ENCODE data around the gene BASP1. TPM values are rescaled to one million over a fixed set of nuclear protein-coding genes. Genes with fewer than 3 reads are reported as not detected.
"Not testable (repeated sequence)": the region's sequence is repeated elsewhere in the genome, so short reads cannot be mapped to it uniquely, and the experiment has no call there.

The BASP1 gene
- polyA plus RNA-seq, 2 donors, result 4.0 to 4.7 TPM

DNA sequence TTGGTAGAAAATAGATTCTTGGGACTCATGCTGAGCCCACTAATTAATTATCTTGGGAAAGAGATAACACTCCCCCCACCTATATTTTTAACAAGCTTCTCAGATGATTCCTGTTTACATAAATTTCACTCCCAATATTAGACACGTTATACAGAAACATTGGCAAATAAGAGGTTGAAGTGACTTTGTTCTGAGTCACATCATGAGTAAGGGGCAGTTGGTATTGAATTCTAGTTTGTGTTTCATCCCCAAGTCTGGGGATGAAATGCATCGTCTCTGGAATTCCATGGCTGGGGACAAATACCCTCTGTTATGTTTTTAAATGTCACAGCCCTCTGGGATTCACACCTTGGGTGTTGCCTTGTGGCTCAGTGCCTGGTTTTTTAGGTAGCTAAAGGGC lies 41.0 kb downstream of the BASP1 start:
- Histone ChIP-seq H3K27ac (ENCODE audit: low read depth in 2 of 2, low read length in 1 of 2) (no peak overlapping the region), H3K36me3 (ENCODE audit: control insufficient read depth in 2 of 2, insufficient read depth in 2 of 2, low read length in 1 of 2) (no peaks in the 10 kb centered on the region), H3K27me3 (ENCODE audit: control insufficient read depth in 1 of 2, insufficient read depth in 2 of 2, low read length in 2 of 2) (no peaks in the 10 kb centered on the region), H3K4me3 (ENCODE audit: low read depth in 1 of 2, low read length in 2 of 2) (no peak overlapping the region), H3K4me1 (ENCODE audit: control insufficient read depth in 2 of 2, insufficient read depth in 2 of 2, low read length in 1 of 2) (no peaks in the 10 kb centered on the region), H3K9me3 (ENCODE audit: control insufficient read depth in 2 of 2, insufficient read depth in 1 of 2, low read depth in 1 of 2, low read length in 1 of 2) (no peaks in the 10 kb centered on the region)
- WGBS, 2 donors, result 77 to 78% methylated on average over 2 of the region's 2 CpGs

DNA sequence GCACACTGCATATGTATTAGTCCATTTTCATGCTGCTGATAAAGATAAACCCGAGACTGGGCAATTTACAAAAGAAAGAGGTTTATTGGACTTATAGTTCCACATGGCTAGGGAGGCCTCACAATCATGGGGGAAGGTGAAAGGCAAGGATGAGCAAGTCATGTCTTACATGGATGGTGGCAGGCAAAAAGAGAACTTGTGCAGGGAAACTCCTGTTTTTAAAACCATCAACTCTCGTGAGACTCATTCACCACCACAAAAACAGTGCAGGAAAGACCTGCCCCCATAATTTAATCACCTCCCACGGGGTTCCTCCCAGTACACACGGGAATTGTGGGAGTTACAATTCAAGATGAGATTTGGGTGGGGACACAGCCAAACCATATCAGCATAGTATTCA lies 41.6 kb downstream of the BASP1 start:
- not testable (repeated sequence) for H3K4me1 ChIP-seq (ENCODE audit: control insufficient read depth in 2 of 2, insufficient read depth in 2 of 2, low read length in 1 of 2); H3K27me3 ChIP-seq (ENCODE audit: control insufficient read depth in 1 of 2, insufficient read depth in 2 of 2, low read length in 2 of 2); H3K9me3 ChIP-seq (ENCODE audit: control insufficient read depth in 2 of 2, insufficient read depth in 1 of 2, low read depth in 1 of 2, low read length in 1 of 2); H3K4me3 ChIP-seq (ENCODE audit: low read depth in 1 of 2, low read length in 2 of 2); H3K36me3 ChIP-seq (ENCODE audit: control insufficient read depth in 2 of 2, insufficient read depth in 2 of 2, low read length in 1 of 2); H3K27ac ChIP-seq (ENCODE audit: low read depth in 2 of 2, low read length in 1 of 2)
- 84 to 89% methylated on average over 4 of the region's 4 CpGs for WGBS, 2 donors

DNA sequence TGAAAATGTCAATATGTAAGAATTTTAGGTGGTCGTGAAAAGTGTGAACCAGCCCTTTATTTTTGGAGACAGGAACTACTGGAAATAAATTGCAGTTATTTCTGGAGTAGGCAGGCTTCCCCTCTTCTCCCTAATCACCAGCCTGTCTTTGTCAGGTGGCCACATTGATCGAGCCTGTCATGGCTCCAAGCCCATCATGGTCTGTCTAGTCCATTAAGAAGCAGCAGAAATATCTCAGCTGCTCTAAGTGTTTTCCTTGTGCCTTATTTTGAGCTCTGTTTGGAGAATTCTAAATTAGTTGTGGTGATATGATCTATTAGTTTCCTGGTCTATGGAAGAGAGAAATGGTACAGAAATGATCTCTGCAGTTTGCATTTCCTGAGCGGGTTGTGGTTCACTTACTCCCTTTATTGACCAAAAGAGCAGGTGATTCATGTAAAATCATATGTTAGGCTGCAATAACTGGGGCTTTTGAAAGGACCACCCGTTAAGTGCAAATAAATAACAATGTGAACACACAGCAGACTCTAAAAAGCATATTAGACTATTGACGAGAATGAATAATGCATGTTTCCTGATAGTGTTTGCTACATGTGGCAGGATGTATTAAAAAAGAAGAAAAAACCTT lies 42.3 kb downstream of the BASP1 start:
- no peak overlapping the region for H3K4me3 ChIP-seq (ENCODE audit: low read depth in 1 of 2, low read length in 2 of 2)
- H3K36me3 ChIP-seq (ENCODE audit: control insufficient read depth in 2 of 2, insufficient read depth in 2 of 2, low read length in 1 of 2), result no peaks in the 10 kb centered on the region
- H3K27ac ChIP-seq (ENCODE audit: low read depth in 2 of 2, low read length in 1 of 2), result no peak overlapping the region
- H3K9me3 ChIP-seq (ENCODE audit: control insufficient read depth in 2 of 2, insufficient read depth in 1 of 2, low read depth in 1 of 2, low read length in 1 of 2), result no peaks in the 10 kb centered on the region
- WGBS, 2 donors, result 79 to 81% methylated on average over 5 of the region's 5 CpGs
- no peaks in the 10 kb centered on the region for H3K4me1 ChIP-seq (ENCODE audit: control insufficient read depth in 2 of 2, insufficient read depth in 2 of 2, low read length in 1 of 2)
- H3K27me3 ChIP-seq (ENCODE audit: control insufficient read depth in 1 of 2, insufficient read depth in 2 of 2, low read length in 2 of 2), result no peaks in the 10 kb centered on the region

DNA sequence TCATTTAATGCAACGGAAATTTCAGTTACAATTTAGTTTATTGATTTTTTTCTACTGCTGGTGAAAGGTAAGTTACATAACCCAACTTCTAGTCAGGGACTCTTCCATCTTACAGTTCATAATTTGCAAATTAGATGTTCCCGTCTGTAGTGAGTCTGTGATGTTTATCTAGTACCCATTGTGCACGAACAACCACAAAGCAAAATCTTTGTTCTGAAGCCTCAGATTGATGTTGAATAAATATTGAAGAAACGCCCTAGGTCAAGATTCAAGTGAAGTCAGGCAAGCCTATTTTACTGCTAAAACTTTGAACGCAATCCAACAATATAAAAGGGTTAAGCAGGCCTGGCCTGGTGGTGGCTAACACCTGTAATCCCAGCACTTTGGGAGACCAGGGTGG lies 43.1 kb downstream of the BASP1 start:
- Histone ChIP-seq H3K4me3 (ENCODE audit: low read depth in 1 of 2, low read length in 2 of 2) (no peak overlapping the region), H3K36me3 (ENCODE audit: control insufficient read depth in 2 of 2, insufficient read depth in 2 of 2, low read length in 1 of 2) (no peaks in the 10 kb centered on the region), H3K4me1 (ENCODE audit: control insufficient read depth in 2 of 2, insufficient read depth in 2 of 2, low read length in 1 of 2) (no peaks in the 10 kb centered on the region), H3K27ac (ENCODE audit: low read depth in 2 of 2, low read length in 1 of 2) (no peak overlapping the region), H3K27me3 (ENCODE audit: control insufficient read depth in 1 of 2, insufficient read depth in 2 of 2, low read length in 2 of 2) (no peaks in the 10 kb centered on the region), H3K9me3 (ENCODE audit: control insufficient read depth in 2 of 2, insufficient read depth in 1 of 2, low read depth in 1 of 2, low read length in 1 of 2) (no peaks in the 10 kb centered on the region)
- 66 to 69% methylated on average over 5 of the region's 5 CpGs for WGBS, 2 donors

DNA sequence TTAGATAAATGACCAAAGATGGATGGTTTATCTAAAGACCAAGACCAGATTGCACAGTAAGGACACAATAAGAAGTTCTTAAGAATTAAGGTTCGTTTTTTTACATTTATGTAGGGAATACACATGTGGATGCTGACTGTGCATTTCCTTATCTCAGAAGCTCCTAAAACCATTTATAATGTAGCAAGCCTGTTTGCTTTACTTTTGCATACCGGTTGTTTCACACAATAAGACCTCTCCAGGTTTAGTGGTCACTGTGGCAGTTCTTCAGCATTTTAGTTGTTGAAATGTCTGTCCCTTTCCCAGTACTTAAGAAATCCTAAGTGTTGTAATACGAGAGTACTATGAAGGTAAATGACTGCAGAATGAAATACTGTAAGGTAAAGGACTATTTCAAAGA lies 43.6 kb downstream of the BASP1 start:
- H3K36me3 ChIP-seq (ENCODE audit: control insufficient read depth in 2 of 2, insufficient read depth in 2 of 2, low read length in 1 of 2), result no peaks in the 10 kb centered on the region
- no peaks in the 10 kb centered on the region for H3K9me3 ChIP-seq (ENCODE audit: control insufficient read depth in 2 of 2, insufficient read depth in 1 of 2, low read depth in 1 of 2, low read length in 1 of 2)
- H3K4me3 ChIP-seq (ENCODE audit: low read depth in 1 of 2, low read length in 2 of 2), result no peak overlapping the region
- H3K27me3 ChIP-seq (ENCODE audit: control insufficient read depth in 1 of 2, insufficient read depth in 2 of 2, low read length in 2 of 2), result no peaks in the 10 kb centered on the region
- H3K4me1 ChIP-seq (ENCODE audit: control insufficient read depth in 2 of 2, insufficient read depth in 2 of 2, low read length in 1 of 2), result no peaks in the 10 kb centered on the region
- 58 to 69% methylated on average over 3 of the region's 3 CpGs for WGBS, 2 donors
- H3K27ac ChIP-seq (ENCODE audit: low read depth in 2 of 2, low read length in 1 of 2), result no peak overlapping the region

DNA sequence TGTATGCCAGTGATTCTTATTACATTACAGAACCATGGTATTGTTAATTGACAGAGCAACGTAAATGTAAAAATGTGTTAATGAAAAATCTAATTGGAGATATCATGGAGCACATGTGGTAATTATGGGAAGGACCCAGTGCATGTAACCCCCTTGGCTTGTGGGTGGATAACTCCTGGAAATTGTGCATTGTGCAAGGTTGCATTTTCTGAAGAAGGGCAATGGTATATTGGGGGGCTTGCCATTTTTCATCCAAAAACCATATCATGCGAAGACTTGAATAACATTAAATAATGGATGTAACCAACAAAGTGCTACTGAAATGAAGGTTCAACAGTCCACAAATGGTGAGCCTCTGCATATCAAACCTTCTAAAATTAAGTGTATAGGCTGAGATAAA lies 47.6 kb downstream of the BASP1 start:
- no peak overlapping the region for H3K27ac ChIP-seq (ENCODE audit: low read depth in 2 of 2, low read length in 1 of 2)
- H3K27me3 ChIP-seq (ENCODE audit: control insufficient read depth in 1 of 2, insufficient read depth in 2 of 2, low read length in 2 of 2), result no peaks in the 10 kb centered on the region
- no peaks in the 10 kb centered on the region for H3K4me1 ChIP-seq (ENCODE audit: control insufficient read depth in 2 of 2, insufficient read depth in 2 of 2, low read length in 1 of 2)
- H3K9me3 ChIP-seq (ENCODE audit: control insufficient read depth in 2 of 2, insufficient read depth in 1 of 2, low read depth in 1 of 2, low read length in 1 of 2), result no peaks in the 10 kb centered on the region
- WGBS, 2 donors, result 94 to 95% methylated on average over 2 of the region's 2 CpGs
- no peak overlapping the region for H3K4me3 ChIP-seq (ENCODE audit: low read depth in 1 of 2, low read length in 2 of 2)
- no peaks in the 10 kb centered on the region for H3K36me3 ChIP-seq (ENCODE audit: control insufficient read depth in 2 of 2, insufficient read depth in 2 of 2, low read length in 1 of 2)

DNA sequence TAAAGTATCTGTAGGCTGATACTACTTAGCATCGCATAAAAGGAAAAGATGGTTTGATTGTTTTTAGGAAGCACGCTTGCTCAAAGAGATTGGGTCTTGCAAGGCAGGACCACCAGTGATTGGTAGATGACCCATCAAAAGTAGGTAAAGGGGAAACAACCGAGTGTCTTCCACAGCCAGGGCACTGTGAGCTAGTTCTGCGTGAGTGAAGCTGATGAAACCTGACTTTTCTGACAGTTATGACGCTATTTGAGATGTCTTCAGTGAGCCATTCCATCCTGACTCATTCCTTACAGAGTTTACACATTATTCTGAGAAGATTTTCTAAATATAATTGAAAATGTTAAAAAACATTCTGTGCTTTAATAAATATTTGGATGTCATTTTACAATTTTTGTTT lies 49.7 kb downstream of the BASP1 start:
- Histone ChIP-seq H3K9me3 (ENCODE audit: control insufficient read depth in 2 of 2, insufficient read depth in 1 of 2, low read depth in 1 of 2, low read length in 1 of 2) (no peaks in the 10 kb centered on the region), H3K4me3 (ENCODE audit: low read depth in 1 of 2, low read length in 2 of 2) (no peak overlapping the region), H3K4me1 (ENCODE audit: control insufficient read depth in 2 of 2, insufficient read depth in 2 of 2, low read length in 1 of 2) (no peaks in the 10 kb centered on the region), H3K36me3 (ENCODE audit: control insufficient read depth in 2 of 2, insufficient read depth in 2 of 2, low read length in 1 of 2) (no peaks in the 10 kb centered on the region), H3K27ac (ENCODE audit: low read depth in 2 of 2, low read length in 1 of 2) (no peak overlapping the region), H3K27me3 (ENCODE audit: control insufficient read depth in 1 of 2, insufficient read depth in 2 of 2, low read length in 2 of 2) (no peaks in the 10 kb centered on the region)
- 91 to 92% methylated on average over 5 of the region's 5 CpGs for WGBS, 2 donors

DNA sequence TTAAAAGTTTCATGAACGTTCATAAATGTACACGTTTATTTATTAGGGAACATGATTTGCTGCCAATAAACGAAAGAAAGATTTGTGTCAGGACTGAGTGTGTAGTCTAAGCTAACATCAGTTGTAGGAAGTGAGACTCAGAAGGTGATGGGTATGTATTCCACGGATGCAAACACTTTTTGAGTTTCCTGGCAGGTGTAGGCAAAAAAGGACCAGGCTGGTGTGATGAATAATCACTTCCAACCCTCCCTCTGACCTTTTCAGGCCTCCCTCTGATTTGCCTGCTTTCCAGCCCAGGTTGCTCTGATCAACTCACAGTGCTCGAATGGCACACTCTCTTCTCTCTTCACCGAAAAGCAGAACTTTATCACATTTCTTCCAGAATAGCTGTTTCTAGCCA lies 51.8 kb downstream of the BASP1 start:
- no peak overlapping the region for H3K4me3 ChIP-seq (ENCODE audit: low read depth in 1 of 2, low read length in 2 of 2)
- no peaks in the 10 kb centered on the region for H3K36me3 ChIP-seq (ENCODE audit: control insufficient read depth in 2 of 2, insufficient read depth in 2 of 2, low read length in 1 of 2)
- H3K27me3 ChIP-seq (ENCODE audit: control insufficient read depth in 1 of 2, insufficient read depth in 2 of 2, low read length in 2 of 2), result no peaks in the 10 kb centered on the region
- WGBS, 2 donors, result 58 to 68% methylated on average over 6 of the region's 6 CpGs
- H3K9me3 ChIP-seq (ENCODE audit: control insufficient read depth in 2 of 2, insufficient read depth in 1 of 2, low read depth in 1 of 2, low read length in 1 of 2), result no peaks in the 10 kb centered on the region
- no peak overlapping the region for H3K27ac ChIP-seq (ENCODE audit: low read depth in 2 of 2, low read length in 1 of 2)
- no peaks in the 10 kb centered on the region for H3K4me1 ChIP-seq (ENCODE audit: control insufficient read depth in 2 of 2, insufficient read depth in 2 of 2, low read length in 1 of 2)

DNA sequence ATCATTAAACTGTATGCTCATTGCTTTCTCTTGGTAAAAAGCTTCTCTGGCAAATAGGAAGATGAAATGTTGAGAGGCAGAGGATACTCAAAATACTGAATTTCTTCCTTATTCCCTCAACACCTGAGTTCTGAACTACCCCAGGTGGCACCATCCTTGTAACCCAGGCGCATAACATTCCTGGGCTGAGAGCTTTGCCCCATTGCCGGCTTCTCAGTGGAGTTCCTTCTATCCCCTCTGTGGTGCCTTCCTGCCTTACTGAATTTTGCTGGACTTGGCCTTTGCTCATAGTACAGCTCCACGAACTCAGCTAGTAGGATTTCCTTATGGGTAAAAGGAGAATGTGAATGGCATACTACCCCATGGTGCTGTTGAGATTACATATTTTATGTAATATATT lies 54.7 kb downstream of the BASP1 start:
- Histone ChIP-seq H3K27me3 (ENCODE audit: control insufficient read depth in 1 of 2, insufficient read depth in 2 of 2, low read length in 2 of 2) (no peaks in the 10 kb centered on the region), H3K4me3 (ENCODE audit: low read depth in 1 of 2, low read length in 2 of 2) (no peak overlapping the region), H3K9me3 (ENCODE audit: control insufficient read depth in 2 of 2, insufficient read depth in 1 of 2, low read depth in 1 of 2, low read length in 1 of 2) (no peaks in the 10 kb centered on the region), H3K27ac (ENCODE audit: low read depth in 2 of 2, low read length in 1 of 2) (no peak overlapping the region), H3K4me1 (ENCODE audit: control insufficient read depth in 2 of 2, insufficient read depth in 2 of 2, low read length in 1 of 2) (no peaks in the 10 kb centered on the region), H3K36me3 (ENCODE audit: control insufficient read depth in 2 of 2, insufficient read depth in 2 of 2, low read length in 1 of 2) (no peaks in the 10 kb centered on the region)
- WGBS, 2 donors, result 85 to 90% methylated on average over 3 of the region's 3 CpGs

DNA sequence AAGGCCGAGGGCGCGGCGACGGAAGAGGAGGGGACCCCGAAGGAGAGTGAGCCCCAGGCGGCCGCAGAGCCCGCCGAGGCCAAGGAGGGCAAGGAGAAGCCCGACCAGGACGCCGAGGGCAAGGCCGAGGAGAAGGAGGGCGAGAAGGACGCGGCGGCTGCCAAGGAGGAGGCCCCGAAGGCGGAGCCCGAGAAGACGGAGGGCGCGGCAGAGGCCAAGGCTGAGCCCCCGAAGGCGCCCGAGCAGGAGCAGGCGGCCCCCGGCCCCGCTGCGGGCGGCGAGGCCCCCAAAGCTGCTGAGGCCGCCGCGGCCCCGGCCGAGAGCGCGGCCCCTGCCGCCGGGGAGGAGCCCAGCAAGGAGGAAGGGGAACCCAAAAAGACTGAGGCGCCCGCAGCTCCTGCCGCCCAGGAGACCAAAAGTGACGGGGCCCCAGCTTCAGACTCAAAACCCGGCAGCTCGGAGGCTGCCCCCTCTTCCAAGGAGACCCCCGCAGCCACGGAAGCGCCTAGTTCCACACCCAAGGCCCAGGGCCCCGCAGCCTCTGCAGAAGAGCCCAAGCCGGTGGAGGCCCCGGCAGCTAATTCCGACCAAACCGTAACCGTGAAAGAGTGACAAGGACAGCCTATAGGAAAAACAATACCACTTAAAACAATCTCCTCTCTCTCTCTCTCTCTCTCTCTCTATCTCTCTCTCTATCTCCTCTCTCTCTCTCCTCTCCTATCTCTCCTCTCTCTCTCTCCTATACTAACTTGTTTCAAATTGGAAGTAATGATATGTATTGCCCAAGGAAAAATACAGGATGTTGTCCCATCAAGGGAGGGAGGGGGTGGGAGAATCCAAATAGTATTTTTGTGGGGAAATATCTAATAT lies 58.1 kb downstream of the BASP1 start:
- Histone ChIP-seq H3K9me3 (ENCODE audit: control insufficient read depth in 2 of 2, insufficient read depth in 1 of 2, low read depth in 1 of 2, low read length in 1 of 2) (no peaks in the 10 kb centered on the region), H3K4me3 (ENCODE audit: low read depth in 1 of 2, low read length in 2 of 2) (no peak overlapping the region), H3K27ac (ENCODE audit: low read depth in 2 of 2, low read length in 1 of 2) (no peak overlapping the region), H3K27me3 (ENCODE audit: control insufficient read depth in 1 of 2, insufficient read depth in 2 of 2, low read length in 2 of 2) (peaks cover 0 to 2% of the 10 kb centered on the region in 2 donors), H3K36me3 (ENCODE audit: control insufficient read depth in 2 of 2, insufficient read depth in 2 of 2, low read length in 1 of 2) (no peaks in the 10 kb centered on the region), H3K4me1 (ENCODE audit: control insufficient read depth in 2 of 2, insufficient read depth in 2 of 2, low read length in 1 of 2) (no peaks in the 10 kb centered on the region)
- WGBS, 2 donors, result 97% methylated on average over 37 to 57 of the region's 57 CpGs

All from esophagus (tissue), 2 donors.